G401.6 (cell line): ENCODE data around the gene LNPK.
"Not testable (repeated sequence)": the region's sequence is repeated elsewhere in the genome, so short reads cannot be mapped to it uniquely, and the experiment has no call there.

Experiments
- FAIRE-seq: peaks from 2 replicates; lab custom pipeline; 2012; peaks lifted over from hg19 to GRCh38; lab: Jason Lieb, UNC

LNPK gene

GRCh38 chr2:175966839-175967238 is 35.2 kb downstream of the LNPK start:
- FAIRE-seq = no peak

DNA sequence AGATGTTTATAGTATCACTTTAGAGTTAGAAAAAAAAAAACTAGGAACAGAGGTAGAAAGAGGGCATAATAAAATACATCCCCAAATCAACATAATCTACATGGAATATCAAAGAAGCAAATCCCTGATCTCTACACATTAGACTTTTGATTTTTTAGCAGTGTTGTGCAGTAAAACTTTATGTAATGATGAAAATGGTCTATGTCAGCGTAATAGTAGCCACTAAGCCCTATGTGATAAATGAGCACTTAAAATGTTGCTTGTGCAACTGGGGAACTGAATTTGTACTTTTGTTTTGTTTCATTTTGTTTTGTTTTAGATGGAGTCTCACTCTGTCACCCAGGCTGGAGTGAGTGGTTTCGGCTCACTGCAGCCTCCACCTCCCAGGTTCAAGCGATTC is 36.3 kb downstream of the LNPK start:
- peak; percentile 13 for FAIRE-seq

- FAIRE-seq = no peak
Observed at GRCh38 chr2:175964195-175964594, 37.9 kb downstream of the LNPK start.

DNA sequence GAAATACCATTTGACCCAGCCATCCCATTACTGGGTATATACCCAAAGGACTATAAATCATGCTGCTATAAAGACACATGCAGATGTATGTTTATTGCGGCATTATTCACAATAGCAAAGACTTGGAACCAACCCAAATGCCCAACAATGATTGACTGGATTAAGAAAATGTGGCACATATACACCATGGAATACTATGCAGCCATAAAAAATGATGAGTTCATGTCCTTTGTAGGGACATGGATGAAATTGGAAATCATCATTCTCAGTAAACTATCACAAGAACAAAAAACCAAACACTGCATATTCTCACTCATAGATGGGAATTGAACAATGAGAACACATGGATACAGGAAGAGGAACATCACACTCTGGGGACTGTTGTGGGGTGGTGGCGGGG is 38.9 kb downstream of the LNPK start:
- not testable (repeated sequence) for FAIRE-seq

GRCh38 chr2:175957845-175958244 is 44.2 kb downstream of the LNPK start:
- FAIRE-seq = no peak

- FAIRE-seq = no peak
Observed at GRCh38 chr2:175955136-175955535, 46.9 kb downstream of the LNPK start.

- peak; percentile 13 for FAIRE-seq
Observed at GRCh38 chr2:175950512-175950911, 51.6 kb downstream of the LNPK start.

DNA sequence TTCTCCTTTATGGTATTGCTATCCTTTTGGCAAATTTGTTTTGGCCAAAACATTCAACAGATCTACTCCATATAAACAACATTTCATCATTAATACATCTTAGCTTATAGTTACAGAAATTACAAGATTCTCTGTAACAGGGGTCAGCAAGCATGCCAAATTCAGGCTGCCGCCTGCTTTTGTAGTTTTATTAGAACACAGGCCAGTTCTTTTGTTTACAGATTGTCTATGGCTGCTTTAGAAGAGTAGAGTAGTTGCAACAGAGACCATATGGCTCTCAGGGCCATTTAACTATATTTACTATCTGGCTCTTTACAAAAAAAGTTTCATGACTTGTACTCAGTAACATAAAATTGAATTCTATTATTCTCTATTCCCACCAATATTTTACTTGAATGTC is 53.9 kb downstream of the LNPK start:
- no peak for FAIRE-seq

- FAIRE-seq = no peak
Observed at GRCh38 chr2:175947073-175947472, 55.0 kb downstream of the LNPK start.

GRCh38 chr2:175941699-175942098 is 60.4 kb downstream of the LNPK start:
- FAIRE-seq = peak; percentile 58

DNA sequence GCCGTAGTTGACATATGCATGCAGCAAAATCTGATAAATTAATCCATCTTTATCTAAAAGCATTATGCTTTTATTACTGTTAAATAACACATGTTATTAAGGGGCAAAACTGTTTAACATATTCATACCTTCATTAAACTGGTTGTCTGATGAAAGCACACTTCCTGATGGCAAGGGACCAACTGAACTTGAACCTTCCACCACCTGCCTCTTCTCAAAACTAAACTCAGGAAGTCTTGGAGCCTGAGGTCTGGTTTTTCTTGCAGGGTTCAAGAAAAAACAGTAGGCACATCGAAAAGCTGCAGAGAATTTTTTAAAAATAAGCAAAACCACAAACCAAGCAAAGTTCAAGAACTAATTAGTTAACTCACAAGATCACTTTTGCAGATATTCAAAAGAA is 64.9 kb downstream of the LNPK start:
- FAIRE-seq = no peak

GRCh38 chr2:175935289-175936181 is 66.5 kb downstream of the LNPK start:
- FAIRE-seq = no peak

- FAIRE-seq = no peak
Observed at GRCh38 chr2:175932675-175933074, 69.4 kb downstream of the LNPK start.

GRCh38 chr2:175931805-175932204 is 70.3 kb downstream of the LNPK start:
- no peak for FAIRE-seq

DNA sequence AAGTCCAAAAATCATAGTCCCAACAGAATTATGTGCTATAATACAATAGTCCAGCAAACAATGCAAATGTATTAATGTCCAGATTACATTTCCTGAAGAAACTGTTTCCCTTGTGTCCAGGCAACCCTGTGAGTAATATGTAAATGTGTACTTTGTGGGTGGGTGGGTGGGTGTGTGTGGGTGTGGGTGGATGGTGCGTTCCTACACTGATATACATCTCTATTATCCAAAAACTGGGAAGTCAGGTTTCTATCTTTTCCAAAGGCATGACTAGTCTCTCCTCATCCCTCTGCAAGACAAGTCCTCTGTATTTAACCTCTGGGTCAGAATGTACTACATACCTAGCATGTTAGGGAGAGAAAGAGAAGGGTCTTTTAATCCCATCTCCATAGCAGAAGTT is 71.6 kb downstream of the LNPK start:
- no peak for FAIRE-seq

GRCh38 chr2:175929850-175930249 is 72.2 kb downstream of the LNPK start:
- no peak for FAIRE-seq

DNA sequence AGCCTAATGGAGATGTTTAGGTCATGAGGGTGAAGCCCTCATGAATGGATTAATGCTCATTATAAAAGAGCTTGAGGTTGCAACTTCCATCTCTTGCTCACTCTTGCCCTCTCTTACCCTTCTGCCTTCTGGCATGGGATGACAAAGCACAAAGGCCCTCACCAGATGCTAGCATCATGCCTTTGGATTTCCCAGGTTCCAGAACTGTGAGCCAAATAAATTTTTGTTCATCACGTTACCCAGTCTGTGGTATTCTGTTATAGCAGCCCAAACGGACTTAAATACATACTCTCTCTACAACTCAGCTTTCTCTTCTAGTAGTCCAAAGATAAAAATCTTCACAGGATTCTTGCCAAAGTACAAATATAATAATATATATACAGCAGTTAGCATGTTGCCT is 75.8 kb downstream of the LNPK start:
- no peak for FAIRE-seq

GRCh38 chr2:175922160-175922559 is 79.9 kb downstream of the LNPK start:
- FAIRE-seq = no peak

GRCh38 chr2:175918935-175919334 is 83.1 kb downstream of the LNPK start:
- no peak for FAIRE-seq

- no peak for FAIRE-seq
Observed at GRCh38 chr2:175914846-175915245, 87.2 kb downstream of the LNPK start.

DNA sequence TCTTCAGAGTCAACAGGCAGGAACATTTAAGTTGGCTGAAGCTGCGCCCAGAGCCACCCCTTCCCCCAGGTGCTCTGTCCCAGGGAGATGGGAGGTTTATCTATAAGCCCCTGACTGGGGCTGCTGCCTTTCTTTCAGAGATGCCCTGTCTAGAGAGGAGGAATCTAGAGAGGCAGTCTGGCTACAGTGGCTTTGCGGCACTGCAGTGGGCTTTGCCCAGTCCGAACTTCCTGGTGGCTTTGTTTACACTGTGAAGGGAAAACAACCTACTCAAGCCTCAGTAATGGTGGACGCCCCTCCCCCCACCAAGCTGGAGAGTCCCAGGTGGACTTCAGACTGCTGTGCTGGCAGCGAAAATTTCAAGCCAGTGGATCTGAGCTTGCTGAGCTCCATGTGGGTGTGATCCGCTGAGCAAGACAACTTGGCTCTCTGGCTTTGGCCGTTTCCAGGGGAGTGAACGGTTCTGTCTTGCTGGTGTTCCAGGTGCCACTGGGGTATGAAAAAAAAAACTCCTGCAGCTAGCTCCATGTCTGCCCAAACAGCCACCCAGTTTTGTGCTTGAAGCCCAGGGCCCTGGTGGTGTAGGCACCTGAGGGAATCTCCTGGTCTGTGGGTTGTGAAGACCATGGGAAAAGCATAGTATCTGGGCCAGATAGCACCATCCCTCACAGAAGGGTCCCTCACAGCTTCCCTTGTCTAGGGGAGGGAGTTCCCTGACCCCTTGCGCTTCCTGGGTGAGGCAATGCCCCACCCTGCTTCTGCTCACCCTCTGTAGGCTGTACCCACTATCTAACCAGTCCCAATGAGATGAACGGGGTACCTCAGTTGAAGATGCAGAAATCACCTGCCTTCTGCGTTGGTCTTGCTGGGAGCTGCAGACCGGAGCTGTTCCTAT is 88.0 kb downstream of the LNPK start:
- FAIRE-seq = not testable (repeated sequence)

GRCh38 chr2:175913267-175913666 is 88.8 kb downstream of the LNPK start:
- FAIRE-seq = not testable (repeated sequence)

DNA sequence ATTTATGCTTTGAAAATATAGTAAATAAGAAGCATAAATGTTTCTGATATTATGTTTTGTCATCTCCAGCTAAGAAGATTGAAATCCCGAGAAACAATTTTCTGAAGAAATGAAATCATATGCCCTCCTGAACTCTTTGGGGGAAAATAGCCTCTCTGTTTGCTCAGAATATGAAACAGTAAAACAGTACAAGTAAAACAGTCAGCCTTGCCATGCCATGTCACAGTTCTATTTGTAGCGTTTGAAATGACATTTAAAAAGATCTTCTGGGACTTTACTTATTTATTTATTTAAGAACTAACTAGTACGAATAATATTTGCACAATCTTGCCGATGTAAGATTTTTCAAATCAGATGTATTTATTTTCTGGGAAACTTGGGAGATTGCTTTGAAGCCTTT is 98.0 kb downstream of the LNPK start:
- FAIRE-seq = no peak
